ENCODE measurements around the gene CCDC71. TPM values are rescaled to one million over a fixed set of nuclear protein-coding genes. Genes with fewer than 3 reads are reported as not detected.
A peak's percentile ranks its signal among the peaks of the same experiment; 100 is the strongest.

The CCDC71 gene
- total and polyA plus RNA-seq, 12 donors: 13.4 to 46.4 (median 29.0) TPM

DNA sequence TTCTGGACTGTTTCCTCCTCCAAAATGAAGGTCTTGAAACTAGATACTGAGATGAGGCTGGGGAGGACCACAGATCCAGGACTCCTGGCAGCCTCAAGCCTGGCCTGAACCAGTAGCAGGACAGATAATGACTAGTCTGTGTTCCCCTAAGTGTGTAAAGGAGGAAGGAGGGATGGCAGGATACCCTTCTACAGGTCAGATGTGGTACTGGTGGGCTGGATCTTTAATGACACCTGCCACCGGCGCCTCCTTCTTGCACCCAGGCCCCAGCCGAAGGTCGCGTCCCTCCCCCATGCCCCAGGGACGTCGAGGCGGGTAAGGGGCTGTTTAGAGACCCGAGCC, 46.1 kb downstream of the CCDC71 start:
- no peaks in the 10 kb centered on the region for H3K27me3 ChIP-seq
- TF ChIP-seq POLR2A (IDR thresholded peaks at IDR 0.05) (no peak), CTCF (IDR thresholded peaks at IDR 0.05) (peak in 2 of 6 experiments; percentile 4 to 17)
- no peak for DNase-seq
- intact Hi-C loops (cut with DNase I): no loop called here
- H3K9me3 ChIP-seq (replicated peaks in 1 of 3): no peaks in the 10 kb centered on the region
- 0 to 2% methylated on average over 9 of the region's 9 CpGs; no CpG with 5 or more reads in 2 of the 4 donors for WGBS, 4 donors
- H3K4me3 ChIP-seq: peak overlapping the region; percentile 40 to 96 (median 76)
- H3K36me3 ChIP-seq (replicated peaks in 1 of 2): peaks cover 0 to 79% of the 10 kb centered on the region in 2 donors
- peaks cover 16 to 17% of the 10 kb centered on the region in 2 donors for H3K4me1 ChIP-seq (replicated peaks in 1 of 2)
- H3K27ac ChIP-seq: peak overlapping the region; percentile 66 to 98 (median 93)

DNA sequence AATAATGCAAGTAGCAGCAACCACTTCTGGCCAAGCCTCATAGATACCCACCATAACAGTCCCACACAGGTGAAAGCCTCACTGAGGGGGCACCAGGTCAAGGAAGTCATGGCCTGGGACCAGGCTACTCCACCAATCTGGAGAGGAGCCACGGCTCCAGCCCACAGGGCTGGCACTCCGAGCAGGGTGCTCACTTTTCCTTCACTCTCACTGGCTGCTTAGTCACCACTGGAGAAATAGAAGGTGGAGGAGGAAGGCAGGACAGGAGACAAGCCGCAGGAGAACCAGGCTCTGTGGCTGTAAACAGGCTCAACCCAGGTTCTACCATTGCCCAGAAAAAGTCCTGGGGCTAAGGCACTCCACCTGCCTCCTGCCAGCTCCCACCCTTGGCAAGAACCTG, 46.7 kb downstream of the CCDC71 start:
- peaks cover 16 to 17% of the 10 kb centered on the region in 2 donors for H3K4me1 ChIP-seq (replicated peaks in 1 of 2)
- DNase-seq: peak in 4 of 7 donors; percentile 49 to 63 (median 52)
- peaks cover 0 to 79% of the 10 kb centered on the region in 2 donors for H3K36me3 ChIP-seq (replicated peaks in 1 of 2)
- TF ChIP-seq CTCF (IDR thresholded peaks at IDR 0.05) (no peak), POLR2A (IDR thresholded peaks at IDR 0.05) (peak in 1 of 2 donors; percentile 63)
- no peaks in the 10 kb centered on the region for H3K9me3 ChIP-seq (replicated peaks in 1 of 3)
- WGBS, 4 donors: 29 to 59% (median 48%) methylated on average over 2 to 3 of the region's 3 CpGs; no CpG with 5 or more reads in 1 of the 4 donors
- H3K27me3 ChIP-seq: no peaks in the 10 kb centered on the region
- H3K4me3 ChIP-seq: peak overlapping the region in 1 of 4 donors; percentile 96
- intact Hi-C loops (cut with DNase I): no loop called here
- H3K27ac ChIP-seq: peak overlapping the region; percentile 35 to 98 (median 93)

- Histone ChIP-seq H3K36me3 (replicated peaks in 1 of 2) (peaks cover 0 to 79% of the 10 kb centered on the region in 2 donors), H3K4me3 (no peak overlapping the region), H3K27ac (peak overlapping the region; percentile 35 to 98 (median 93)), H3K4me1 (replicated peaks in 1 of 2) (peaks cover 16 to 17% of the 10 kb centered on the region in 2 donors), H3K27me3 (no peaks in the 10 kb centered on the region), H3K9me3 (replicated peaks in 1 of 3) (no peaks in the 10 kb centered on the region)
- 21 to 54% (median 40%) methylated on average over 7 to 10 of the region's 10 CpGs for WGBS, 4 donors
- no peak for TF ChIP-seq POLR2A (IDR thresholded peaks at IDR 0.05)
- TF ChIP-seq CTCF (IDR thresholded peaks at IDR 0.05): no peak
- DNase-seq: peak in 6 of 7 donors; percentile 49 to 74 (median 64)
- intact Hi-C loops (cut with DNase I): no loop called here
These were observed 47.1 kb downstream of the CCDC71 start for GRCh38 chr3:49119036-49119435.

Other genes with a start within 250 kb of the CCDC71 start
- gene ARIH2, start 247.5 kb downstream of the CCDC71 start, total RNA-seq: 100 to 1,000 TPM in 2 of 9 donors, 10 to 100 TPM in 7; 68.5 to 135 (median 86.7) TPM
- 10 to 100 TPM; 46.7 to 84.8 (median 70.5) TPM for gene ARIH2, start 247.5 kb downstream of the CCDC71 start, polyA plus RNA-seq
- gene P4HTM, start 176.1 kb downstream of the CCDC71 start, total RNA-seq: 100 to 1,000 TPM in 4 of 9 donors, 10 to 100 TPM in 5; 38.8 to 174 (median 99.8) TPM
- 100 to 1,000 TPM in 2 of 3 donors, 10 to 100 TPM in 1; 26.6 to 155 (median 129) TPM for gene P4HTM, start 176.1 kb downstream of the CCDC71 start, polyA plus RNA-seq
- 100 to 1,000 TPM; 106 to 431 (median 168) TPM for gene WDR6, start 158.9 kb downstream of the CCDC71 start, total RNA-seq
- gene WDR6, start 158.9 kb downstream of the CCDC71 start, polyA plus RNA-seq: 100 to 1,000 TPM in 2 of 3 donors, 10 to 100 TPM in 1; 86.0 to 699 (median 442) TPM
- gene DALRD3, start 147.8 kb downstream of the CCDC71 start, total RNA-seq: 10 to 100 TPM; 18.4 to 87.9 (median 40.7) TPM
- 10 to 100 TPM; 22.8 to 65.2 (median 53.1) TPM for gene DALRD3, start 147.8 kb downstream of the CCDC71 start, polyA plus RNA-seq
- 100 to 1,000 TPM in 8 of 9 donors, 10 to 100 TPM in 1; 87.2 to 442 (median 171) TPM for gene NDUFAF3, start 144.2 kb downstream of the CCDC71 start, total RNA-seq
- gene NDUFAF3, start 144.2 kb downstream of the CCDC71 start, polyA plus RNA-seq: 100 to 1,000 TPM; 102 to 578 (median 269) TPM
- 100 to 1,000 TPM; 113 to 225 (median 129) TPM for gene IMPDH2, start 136.9 kb downstream of the CCDC71 start, total RNA-seq
- 100 to 1,000 TPM; 145 to 171 (median 152) TPM for gene IMPDH2, start 136.9 kb downstream of the CCDC71 start, polyA plus RNA-seq
- gene QRICH1, start 72.3 kb downstream of the CCDC71 start, total RNA-seq: 100 to 1,000 TPM in 1 of 9 donors, 10 to 100 TPM in 8; 63.0 to 101 (median 82.9) TPM
- 10 to 100 TPM; 46.2 to 90.4 (median 69.0) TPM for gene QRICH1, start 72.3 kb downstream of the CCDC71 start, polyA plus RNA-seq
- 100 to 1,000 TPM; 183 to 326 (median 263) TPM for gene QARS1, start 61.6 kb downstream of the CCDC71 start, total RNA-seq
- gene QARS1, start 61.6 kb downstream of the CCDC71 start, polyA plus RNA-seq: 100 to 1,000 TPM; 144 to 534 (median 353) TPM
- 100 to 1,000 TPM in 2 of 9 donors, 10 to 100 TPM in 7; 37.5 to 744 (median 86.9) TPM for gene USP19, start 45.5 kb downstream of the CCDC71 start, total RNA-seq
- 10 to 100 TPM; 26.1 to 43.4 (median 27.8) TPM for gene USP19, start 45.5 kb downstream of the CCDC71 start, polyA plus RNA-seq
- 1,000 to 10,000 TPM in 3 of 9 donors, 100 to 1,000 TPM in 6; 275 to 1,423 (median 784) TPM for gene LAMB2, start 33.3 kb downstream of the CCDC71 start, total RNA-seq
- 1,000 to 10,000 TPM in 2 of 3 donors, 100 to 1,000 TPM in 1; 346 to 1,805 (median 1,141) TPM for gene LAMB2, start 33.3 kb downstream of the CCDC71 start, polyA plus RNA-seq
- gene KLHDC8B, start 5.3 kb upstream of the CCDC71 start, total RNA-seq: 100 to 1,000 TPM; 195 to 501 (median 247) TPM
- 100 to 1,000 TPM; 127 to 226 (median 171) TPM for gene KLHDC8B, start 5.3 kb upstream of the CCDC71 start, polyA plus RNA-seq
- gene C3orf62, start 110.9 kb upstream of the CCDC71 start, total RNA-seq: 1 to 10 TPM; 3.4 to 7.4 (median 5.3) TPM
- 10 to 100 TPM in 2 of 3 donors, 1 to 10 TPM in 1; 7.9 to 17.9 (median 15.1) TPM for gene C3orf62, start 110.9 kb upstream of the CCDC71 start, polyA plus RNA-seq
- 10 to 100 TPM; 14.2 to 56.9 (median 39.0) TPM for gene USP4, start 173.7 kb upstream of the CCDC71 start, total RNA-seq
- 10 to 100 TPM; 41.4 to 71.0 (median 53.4) TPM for gene USP4, start 173.7 kb upstream of the CCDC71 start, polyA plus RNA-seq
- gene GPX1, start 192.0 kb upstream of the CCDC71 start, total RNA-seq: 1,000 to 10,000 TPM in 2 of 9 donors, 100 to 1,000 TPM in 7; 339 to 1,200 (median 514) TPM
- gene GPX1, start 192.0 kb upstream of the CCDC71 start, polyA plus RNA-seq: 100 to 1,000 TPM in 2 of 3 donors, 10 to 100 TPM in 1; 60.3 to 942 (median 567) TPM
- 100 to 1,000 TPM; 215 to 913 (median 430) TPM for gene RHOA, start 245.6 kb upstream of the CCDC71 start, total RNA-seq
- gene RHOA, start 245.6 kb upstream of the CCDC71 start, polyA plus RNA-seq: 100 to 1,000 TPM; 185 to 796 (median 189) TPM
- 10 to 100 TPM; 31.5 to 83.3 (median 46.0) TPM for gene TCTA, start 246.1 kb upstream of the CCDC71 start, total RNA-seq
- 100 to 1,000 TPM in 1 of 3 donors, 10 to 100 TPM in 2; 26.9 to 116 (median 33.7) TPM for gene TCTA, start 246.1 kb upstream of the CCDC71 start, polyA plus RNA-seq

All from adrenal gland (tissue), 12 donors.